ENCODE measurements around the gene SYNGAP1.

DNA sequence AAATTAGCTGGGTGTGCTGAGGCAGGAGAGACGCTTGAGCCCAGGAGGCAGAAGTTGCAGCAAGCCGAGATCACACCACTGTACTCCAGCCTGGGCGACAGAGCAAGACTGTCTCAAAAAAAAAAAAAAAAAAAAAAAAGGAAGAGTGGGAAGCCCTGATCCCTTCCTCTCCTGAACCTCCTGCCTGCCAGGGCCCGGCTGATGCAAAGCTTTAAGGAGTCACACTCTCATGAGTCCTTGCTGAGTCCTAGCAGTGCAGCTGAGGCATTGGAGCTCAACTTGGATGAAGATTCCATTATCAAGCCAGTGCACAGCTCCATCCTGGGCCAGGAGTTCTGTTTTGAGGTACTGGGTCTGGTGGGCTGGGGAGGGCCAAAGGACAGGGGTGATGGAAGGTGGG lies 15.1 kb downstream of the SYNGAP1 start:
- TF ChIP-seq, protein P1, sequence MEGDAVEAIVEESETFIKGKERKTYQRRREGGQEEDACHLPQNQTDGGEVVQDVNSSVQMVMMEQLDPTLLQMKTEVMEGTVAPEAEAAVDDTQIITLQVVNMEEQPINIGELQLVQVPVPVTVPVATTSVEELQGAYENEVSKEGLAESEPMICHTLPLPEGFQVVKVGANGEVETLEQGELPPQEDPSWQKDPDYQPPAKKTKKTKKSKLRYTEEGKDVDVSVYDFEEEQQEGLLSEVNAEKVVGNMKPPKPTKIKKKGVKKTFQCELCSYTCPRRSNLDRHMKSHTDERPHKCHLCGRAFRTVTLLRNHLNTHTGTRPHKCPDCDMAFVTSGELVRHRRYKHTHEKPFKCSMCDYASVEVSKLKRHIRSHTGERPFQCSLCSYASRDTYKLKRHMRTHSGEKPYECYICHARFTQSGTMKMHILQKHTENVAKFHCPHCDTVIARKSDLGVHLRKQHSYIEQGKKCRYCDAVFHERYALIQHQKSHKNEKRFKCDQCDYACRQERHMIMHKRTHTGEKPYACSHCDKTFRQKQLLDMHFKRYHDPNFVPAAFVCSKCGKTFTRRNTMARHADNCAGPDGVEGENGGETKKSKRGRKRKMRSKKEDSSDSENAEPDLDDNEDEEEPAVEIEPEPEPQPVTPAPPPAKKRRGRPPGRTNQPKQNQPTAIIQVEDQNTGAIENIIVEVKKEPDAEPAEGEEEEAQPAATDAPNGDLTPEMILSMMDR (conservative IDR thresholded peaks at IDR 0.05; ENCODE audit: low read depth, low read length), result no peak
- no peak for TF ChIP-seq EZH2 (IDR thresholded peaks at IDR 0.05; ENCODE audit: borderline replicate concordance, low read depth, low read length, poor library complexity, severe bottlenecking)

All from A673 (cell line).